GM19455 (cell line): Measurements from ENCODE around the gene FGF14.

Source experiments
- ATAC-seq: cut with Tn5 transposase; IDR thresholded peaks from one replicate; pipeline ENCODE4 v1.9.1; 2021; ENCODE audit not compliant: unreplicated experiment

The FGF14 gene

GRCh38 chr13:102311901-102312300, 89.9 kb downstream of the FGF14 start:
- ATAC-seq, result no peak

- ATAC-seq, result no peak
Observed at GRCh38 chr13:102311419-102311796, 90.4 kb downstream of the FGF14 start.

- ATAC-seq, result no peak
Observed at GRCh38 chr13:102310691-102311418, 91.0 kb downstream of the FGF14 start.

- ATAC-seq, result no peak
Observed at GRCh38 chr13:102309110-102309509, 92.7 kb downstream of the FGF14 start.

- no peak for ATAC-seq
Observed at GRCh38 chr13:102302534-102302933, 99.3 kb downstream of the FGF14 start.

- no peak for ATAC-seq
Observed at GRCh38 chr13:102300379-102300778, 101.5 kb downstream of the FGF14 start.

- ATAC-seq, result no peak
Observed at GRCh38 chr13:102299366-102299765, 102.5 kb downstream of the FGF14 start.

GRCh38 chr13:102298051-102298450, 103.8 kb downstream of the FGF14 start:
- no peak for ATAC-seq

- ATAC-seq, result no peak
Observed at GRCh38 chr13:102295316-102296048, 106.4 kb downstream of the FGF14 start.

GRCh38 chr13:102294407-102295018, 107.3 kb downstream of the FGF14 start:
- no peak for ATAC-seq

GRCh38 chr13:102293723-102294122, 108.1 kb downstream of the FGF14 start:
- ATAC-seq, result no peak

GRCh38 chr13:102291587-102292218, 110.1 kb downstream of the FGF14 start:
- no peak for ATAC-seq

GRCh38 chr13:102289606-102290005, 112.2 kb downstream of the FGF14 start:
- ATAC-seq, result no peak

GRCh38 chr13:102286326-102286725, 115.5 kb downstream of the FGF14 start:
- no peak for ATAC-seq

- no peak for ATAC-seq
Observed at GRCh38 chr13:102280366-102280765, 121.5 kb downstream of the FGF14 start.

- ATAC-seq, result no peak
Observed at GRCh38 chr13:102277286-102277685, 124.6 kb downstream of the FGF14 start.

- ATAC-seq, result no peak
Observed at GRCh38 chr13:102276404-102276803, 125.4 kb downstream of the FGF14 start.

GRCh38 chr13:102275969-102276368, 125.9 kb downstream of the FGF14 start:
- ATAC-seq, result no peak

- no peak for ATAC-seq
Observed at GRCh38 chr13:102273111-102273510, 128.7 kb downstream of the FGF14 start.

GRCh38 chr13:102267191-102267590, 134.7 kb downstream of the FGF14 start:
- no peak for ATAC-seq

- no peak for ATAC-seq
Observed at GRCh38 chr13:102261809-102262208, 140.0 kb downstream of the FGF14 start.

- ATAC-seq, result no peak
Observed at GRCh38 chr13:102261316-102261715, 140.5 kb downstream of the FGF14 start.
